Stimulated activated effector memory CD8-positive, alpha-beta T cell treated with anti-CD3 and anti-CD28 coated beads, Interleukin-12 subunit alpha, Interleukin-12 subunit beta, amount 100 ng/mL, for 72 hours (primary cell): Measurements from ENCODE around the gene CACNB4.

Experiments used
- ATAC-seq: fragments of 150-1000 bp; cut with Tn5 transposase; 2 replicates; pipeline ENCODE4 v1.10.0; 2021
- DNase-seq, 2 donors: peaks; one replicate each; pipeline ENCODE4 v3.0.0; 2021 to 2022; ENCODE audit warnings: low spot score in 2 of 2
- H3K27ac Mint-ChIP-seq: one replicate; pipeline ENCODE4 v1.8.0; 2022; ENCODE audit warnings: mild to moderate bottlenecking, mixed read lengths
- H3K36me3 Mint-ChIP-seq: one replicate; pipeline ENCODE4 v1.8.0; 2022; ENCODE audit warnings: mild to moderate bottlenecking, mixed read lengths
- H3K4me1 Mint-ChIP-seq: one replicate; pipeline ENCODE4 v1.8.0; 2022; ENCODE audit warnings: mixed read lengths
- H3K4me3 Mint-ChIP-seq: one replicate; pipeline ENCODE4 v1.8.0; 2022; ENCODE audit warnings: mild to moderate bottlenecking, mixed read lengths
- H3K9me3 Mint-ChIP-seq: one replicate; pipeline ENCODE4 v1.8.0; 2022; ENCODE audit warnings: mixed read lengths

The CACNB4 gene

GRCh38 chr2:151971301-151972051, 127.4 kb downstream of the CACNB4 start:
- Mint-ChIP-seq H3K36me3 (no peaks in the 10 kb centered on the region), H3K4me1 (no peaks in the 10 kb centered on the region), H3K27ac (no peak overlapping the region), H3K9me3 (no peaks in the 10 kb centered on the region), H3K4me3 (no peak overlapping the region)
- DNase-seq (no peak), ATAC-seq (no peak)

GRCh38 chr2:151968770-151969470, 129.9 kb downstream of the CACNB4 start:
- DNase-seq: no peak
- no peak for ATAC-seq
- Mint-ChIP-seq H3K4me3 (no peak overlapping the region), H3K36me3 (no peaks in the 10 kb centered on the region), H3K4me1 (no peaks in the 10 kb centered on the region), H3K9me3 (no peaks in the 10 kb centered on the region), H3K27ac (no peak overlapping the region)

- Mint-ChIP-seq H3K4me1 (no peaks in the 10 kb centered on the region), H3K27ac (no peak overlapping the region)
- ATAC-seq: no peak
These were observed 130.8 kb downstream of the CACNB4 start for GRCh38 chr2:151967829-151968722.

GRCh38 chr2:151965884-151966283, 133.0 kb downstream of the CACNB4 start:
- Mint-ChIP-seq H3K9me3 (no peaks in the 10 kb centered on the region), H3K4me1 (no peaks in the 10 kb centered on the region)

More at GRCh38 chr2:151967829-151968722, 130.8 kb downstream of the CACNB4 start:
- Mint-ChIP-seq H3K36me3 (no peaks in the 10 kb centered on the region), H3K4me3 (no peak overlapping the region), H3K9me3 (no peaks in the 10 kb centered on the region)
- no peak for DNase-seq

GRCh38 chr2:151961558-151961957, 137.3 kb downstream of the CACNB4 start:
- Mint-ChIP-seq H3K36me3 (no peaks in the 10 kb centered on the region), H3K4me3 (no peak overlapping the region), H3K4me1 (no peaks in the 10 kb centered on the region), H3K27ac (no peak overlapping the region), H3K9me3 (no peaks in the 10 kb centered on the region)
- no peak for DNase-seq
- ATAC-seq: no peak

More at GRCh38 chr2:151965884-151966283, 133.0 kb downstream of the CACNB4 start:
- DNase-seq: no peak
- Mint-ChIP-seq H3K36me3 (no peaks in the 10 kb centered on the region), H3K4me3 (no peak overlapping the region), H3K27ac (no peak overlapping the region)
- ATAC-seq: no peak

- no peaks in the 10 kb centered on the region for H3K9me3 Mint-ChIP-seq
- ATAC-seq (no peak), DNase-seq (no peak)
- H3K27ac Mint-ChIP-seq: no peak overlapping the region
- H3K36me3 Mint-ChIP-seq: no peaks in the 10 kb centered on the region
- no peak overlapping the region for H3K4me3 Mint-ChIP-seq
- H3K4me1 Mint-ChIP-seq: no peaks in the 10 kb centered on the region
These were observed 139.6 kb downstream of the CACNB4 start for GRCh38 chr2:151959238-151959637.

- Mint-ChIP-seq H3K4me1 (no peaks in the 10 kb centered on the region), H3K36me3 (no peaks in the 10 kb centered on the region), H3K27ac (no peak overlapping the region), H3K9me3 (no peaks in the 10 kb centered on the region), H3K4me3 (no peak overlapping the region)
- no peak for ATAC-seq
- no peak for DNase-seq
These were observed 145.4 kb downstream of the CACNB4 start for GRCh38 chr2:151953467-151953866.

GRCh38 chr2:151952691-151953456, 146.0 kb downstream of the CACNB4 start:
- no peaks in the 10 kb centered on the region for H3K36me3 Mint-ChIP-seq
- DNase-seq (no peak), ATAC-seq (no peak)
- H3K4me3 Mint-ChIP-seq: no peak overlapping the region
- H3K27ac Mint-ChIP-seq: no peak overlapping the region
- H3K9me3 Mint-ChIP-seq: no peaks in the 10 kb centered on the region
- H3K4me1 Mint-ChIP-seq: no peaks in the 10 kb centered on the region

GRCh38 chr2:151947813-151948165, 151.1 kb downstream of the CACNB4 start:
- Mint-ChIP-seq H3K4me1 (no peaks in the 10 kb centered on the region), H3K27ac (no peak overlapping the region), H3K36me3 (no peaks in the 10 kb centered on the region), H3K9me3 (peaks cover 4% of the 10 kb centered on the region), H3K4me3 (no peak overlapping the region)
- ATAC-seq: no peak
- no peak for DNase-seq

- H3K4me1 Mint-ChIP-seq: no peaks in the 10 kb centered on the region
- H3K9me3 Mint-ChIP-seq: peaks cover 6% of the 10 kb centered on the region
- no peak overlapping the region for H3K4me3 Mint-ChIP-seq
- H3K36me3 Mint-ChIP-seq: no peaks in the 10 kb centered on the region
- ATAC-seq (peak; percentile 36), DNase-seq (peak in 1 of 2 donors; percentile 52)
- no peak overlapping the region for H3K27ac Mint-ChIP-seq
These were observed 151.7 kb downstream of the CACNB4 start for GRCh38 chr2:151946899-151947812.

- peaks cover 6% of the 10 kb centered on the region for H3K9me3 Mint-ChIP-seq
- no peaks in the 10 kb centered on the region for H3K4me1 Mint-ChIP-seq
- H3K36me3 Mint-ChIP-seq: no peaks in the 10 kb centered on the region
- H3K27ac Mint-ChIP-seq: no peak overlapping the region
- ATAC-seq: no peak
- no peak for DNase-seq
- no peak overlapping the region for H3K4me3 Mint-ChIP-seq
These were observed 152.5 kb downstream of the CACNB4 start for GRCh38 chr2:151946250-151946884.

- no peak overlapping the region for H3K4me3 Mint-ChIP-seq
- H3K9me3 Mint-ChIP-seq: peaks cover 6% of the 10 kb centered on the region
- no peak overlapping the region for H3K27ac Mint-ChIP-seq
- DNase-seq (no peak), ATAC-seq (no peak)
- no peaks in the 10 kb centered on the region for H3K4me1 Mint-ChIP-seq
- no peaks in the 10 kb centered on the region for H3K36me3 Mint-ChIP-seq
These were observed 153.2 kb downstream of the CACNB4 start for GRCh38 chr2:151945602-151946001.

GRCh38 chr2:151945186-151945585, 153.7 kb downstream of the CACNB4 start:
- Mint-ChIP-seq H3K27ac (no peak overlapping the region), H3K9me3 (peaks cover 6% of the 10 kb centered on the region), H3K4me1 (no peaks in the 10 kb centered on the region), H3K36me3 (no peaks in the 10 kb centered on the region), H3K4me3 (no peak overlapping the region)
- DNase-seq (no peak), ATAC-seq (no peak)

- Mint-ChIP-seq H3K36me3 (no peaks in the 10 kb centered on the region), H3K9me3 (peaks cover 6% of the 10 kb centered on the region), H3K27ac (no peak overlapping the region), H3K4me3 (no peak overlapping the region), H3K4me1 (no peaks in the 10 kb centered on the region)
- ATAC-seq (no peak), DNase-seq (no peak)
These were observed 155.4 kb downstream of the CACNB4 start for GRCh38 chr2:151943461-151943860.
